Tibial nerve (tissue), 3 donors: Measurements from ENCODE around the gene MBP.

Source experiments
- EP300 ChIP-seq, 2 donors: sonication (generic); formaldehyde crosslinking; IDR thresholded peaks; one replicate each; pipeline ENCODE4 v1.6.1; 2017; ENCODE audit warnings: antibody characterized with exemption in 2 of 2, mild to moderate bottlenecking in 1 of 2
- POLR2A ChIP-seq, 2 donors: fragments of 450-650 bp; IDR thresholded peaks; one replicate each; pipeline ENCODE4 v1.6.1; 2017; ENCODE audit warnings: antibody characterized with exemption in 2 of 2, mild to moderate bottlenecking in 2 of 2, moderate library complexity in 2 of 2

GRCh38 chr18:76993573-76993972, 139.0 kb downstream of the MBP start:
- TF ChIP-seq POLR2A (IDR thresholded peaks at IDR 0.05): no peak
- no peak for TF ChIP-seq EP300 (IDR thresholded peaks at IDR 0.05)
